ENCODE data around the gene MLLT6.

The MLLT6 gene

GRCh38 chr17:38674749-38675615 is 30.1 kb upstream of the MLLT6 start, which contains the start of gene EPOP:
Gene EPOP (minus strand): TSS chr17:38674957. CDS start chr17:38674495, 462 bp downstream.
- DNase-seq (ENCODE audit: low read depth in 2 of 2), result peak; percentile 90 to 92

- DNase-seq (ENCODE audit: low read depth in 2 of 2), result peak; percentile 77 to 82
Measured at GRCh38 chr17:38676706-38677504, 28.2 kb upstream of the MLLT6 start.

- no peak for DNase-seq (ENCODE audit: low read depth in 2 of 2)
Measured at GRCh38 chr17:38677819-38678218, 27.3 kb upstream of the MLLT6 start.

- DNase-seq (ENCODE audit: low read depth in 2 of 2), result no peak
Measured at GRCh38 chr17:38681096-38681495, 24.0 kb upstream of the MLLT6 start.

- DNase-seq (ENCODE audit: low read depth in 2 of 2), result no peak
Measured at GRCh38 chr17:38685491-38685890, 19.6 kb upstream of the MLLT6 start.

- DNase-seq (ENCODE audit: low read depth in 2 of 2), result no peak
Measured at GRCh38 chr17:38687286-38687685, 17.8 kb upstream of the MLLT6 start.

- DNase-seq (ENCODE audit: low read depth in 2 of 2), result no peak
Measured at GRCh38 chr17:38690386-38690785, 14.7 kb upstream of the MLLT6 start.

GRCh38 chr17:38691154-38691553 is 13.9 kb upstream of the MLLT6 start:
- no peak for DNase-seq (ENCODE audit: low read depth in 2 of 2)

GRCh38 chr17:38693700-38694329 is 11.3 kb upstream of the MLLT6 start:
- DNase-seq (ENCODE audit: low read depth in 2 of 2), result no peak

- no peak for DNase-seq (ENCODE audit: low read depth in 2 of 2)
Measured at GRCh38 chr17:38697061-38697820, 7.8 kb upstream of the MLLT6 start.

GRCh38 chr17:38698760-38699159 is 6.3 kb upstream of the MLLT6 start:
- DNase-seq (ENCODE audit: low read depth in 2 of 2), result no peak

GRCh38 chr17:38701504-38702165 is 3.4 kb upstream of the MLLT6 start:
- DNase-seq (ENCODE audit: low read depth in 2 of 2), result peak; percentile 80 to 84

GRCh38 chr17:38702166-38702915 is 2.7 kb upstream of the MLLT6 start:
- peak; percentile 75 to 81 for DNase-seq (ENCODE audit: low read depth in 2 of 2)

- peak; percentile 19 to 32 for DNase-seq (ENCODE audit: low read depth in 2 of 2)
Measured at GRCh38 chr17:38702916-38703741, 1.9 kb upstream of the MLLT6 start.

- peak; percentile 77 to 88 for DNase-seq (ENCODE audit: low read depth in 2 of 2)
Measured at GRCh38 chr17:38703742-38704605, 1.1 kb upstream of the MLLT6 start.

- DNase-seq (ENCODE audit: low read depth in 2 of 2), result no peak
Measured at GRCh38 chr17:38705523-38705802, 390 bp downstream of the MLLT6 start.

GRCh38 chr17:38705803-38706504 is 881 bp downstream of the MLLT6 start:
- DNase-seq (ENCODE audit: low read depth in 2 of 2), result peak; percentile 17
